DND-41 (cell line): ENCODE results near the gene CDC42BPG.

Experiments
- CTCF ChIP-seq: IDR thresholded peaks from 2 replicates; pipeline ENCODE4 v1.5.1; 2012; ENCODE audit warnings: borderline replicate concordance, low read length, moderate library complexity, mild to moderate bottlenecking; ENCODE audit not compliant: poor library complexity, severe bottlenecking; ENCODE audit errors: extremely low read depth
- EZH2 ChIP-seq: IDR thresholded peaks from 3 replicates; pipeline ENCODE4 v1.6.1; 2012; ENCODE audit warnings: borderline replicate concordance, low read depth, mild to moderate bottlenecking, moderate library complexity, low read length, inconsistent platforms; ENCODE audit not compliant: severe bottlenecking

- TF ChIP-seq CTCF (no peak), EZH2 (no peak)
These were observed 5.7 kb downstream of the CDC42BPG start for GRCh38 chr11:64838600-64839334.
